DMS 273 (cell line): ENCODE measurements around the gene TMEM273.

Experiments used
- DNase-seq: peaks from one replicate; lab custom pipeline; 2025; ENCODE audit not compliant: unreplicated experiment; lab: John Stamatoyannopoulos, UW

TMEM273 gene

GRCh38 chr10:49187950-49188761, at the start of gene TMEM273:
Gene TMEM273 (minus strand): TSS chr10:49188391. CDS start chr10:49188336, 55 bp downstream.
- DNase-seq = no peak

- no peak for DNase-seq
Measured at GRCh38 chr10:49237985-49238384, 49.8 kb upstream of the TMEM273 start.

GRCh38 chr10:49235392-49235791, 47.2 kb upstream of the TMEM273 start:
- no peak for DNase-seq

- no peak for DNase-seq
Measured at GRCh38 chr10:49231086-49231820, 43.1 kb upstream of the TMEM273 start.

GRCh38 chr10:49230004-49230403, 41.8 kb upstream of the TMEM273 start:
- DNase-seq = no peak

GRCh38 chr10:49228677-49229076, 40.5 kb upstream of the TMEM273 start:
- DNase-seq = no peak

GRCh38 chr10:49227406-49227805, 39.2 kb upstream of the TMEM273 start:
- no peak for DNase-seq

GRCh38 chr10:49226594-49226993, 38.4 kb upstream of the TMEM273 start:
- DNase-seq = no peak

- no peak for DNase-seq
Measured at GRCh38 chr10:49225218-49225876, 37.2 kb upstream of the TMEM273 start.

GRCh38 chr10:49223205-49223604, 35.0 kb upstream of the TMEM273 start:
- DNase-seq = no peak

- no peak for DNase-seq
Measured at GRCh38 chr10:49222170-49222569, 34.0 kb upstream of the TMEM273 start.

GRCh38 chr10:49220679-49221078, 32.5 kb upstream of the TMEM273 start:
- no peak for DNase-seq

- no peak for DNase-seq
Measured at GRCh38 chr10:49220031-49220430, 31.8 kb upstream of the TMEM273 start.

- no peak for DNase-seq
Measured at GRCh38 chr10:49219248-49219647, 31.1 kb upstream of the TMEM273 start.

- DNase-seq = no peak
Measured at GRCh38 chr10:49218480-49218879, 30.3 kb upstream of the TMEM273 start.

GRCh38 chr10:49217645-49218044, 29.5 kb upstream of the TMEM273 start:
- no peak for DNase-seq

- DNase-seq = no peak
Measured at GRCh38 chr10:49213211-49213610, 25.0 kb upstream of the TMEM273 start.

- no peak for DNase-seq
Measured at GRCh38 chr10:49212783-49213182, 24.6 kb upstream of the TMEM273 start.

GRCh38 chr10:49212076-49212475, 23.9 kb upstream of the TMEM273 start:
- no peak for DNase-seq

GRCh38 chr10:49208996-49209395, 20.8 kb upstream of the TMEM273 start:
- no peak for DNase-seq

- DNase-seq = no peak
Measured at GRCh38 chr10:49207936-49208487, 19.8 kb upstream of the TMEM273 start.
